Body of pancreas (tissue), 4 donors: ENCODE data around the gene PTPRN2. TPM values are rescaled to one million over a fixed set of nuclear protein-coding genes. Genes with fewer than 3 reads are reported as not detected.
"Not testable (repeated sequence)": the region's sequence is repeated elsewhere in the genome, so short reads cannot be mapped to it uniquely, and the experiment has no call there.

ENCODE experiments used
- ATAC-seq: fragments of 150-250 bp; one replicate; pipeline ENCODE4 v1.9.1; 2016
- DNase-seq, 4 donors: peaks; one replicate each; pipeline ENCODE4 v3.0.0-alpha.2; 2019
- H3K27ac ChIP-seq, 4 donors: fragments of 200-600 bp; sonication (generic); 1 replicate in 3 of 4; 2 replicates in 1 of 4; pipeline versions ENCODE4 v1.5.1 to v1.6.1; 2016 to 2019; ENCODE audit warnings: mild to moderate bottlenecking in 1 of 4, mixed read lengths in 1 of 4, moderate library complexity in 1 of 4
- H3K27me3 ChIP-seq, 2 donors: fragments of 200-600 bp; sonication (generic); one replicate each; pipeline ENCODE4 v1.6.0; 2016; ENCODE audit warnings: mild to moderate bottlenecking in 1 of 2
- H3K36me3 ChIP-seq, 2 donors: fragments of 200-600 bp; sonication (generic); replicated peaks in 1 of 2; 2 replicates each; pipeline ENCODE4 v1.5.1; 2016; ENCODE audit warnings: low read depth in 2 of 2; ENCODE audit not compliant: insufficient read depth in 1 of 2
- H3K4me1 ChIP-seq: fragments of 200-600 bp; sonication (generic); one replicate; pipeline ENCODE4 v1.6.0; 2016
- H3K4me3 ChIP-seq, 2 donors: fragments of 200-600 bp; sonication (generic); 1 replicate in 1 of 2; 2 replicates in 1 of 2; pipeline ENCODE4 v1.5.1; 2016 to 2019
- H3K9me3 ChIP-seq, 3 donors: fragments of 200-600 bp; sonication (generic); 1 replicate in 2 of 3; 2 replicates in 1 of 3; pipeline ENCODE4 v1.5.1; 2016
- CTCF ChIP-seq, 7 experiments: fragments of 450-650 bp in 4 of 7; fragments of 200-600 bp in 3 of 7; sonication (generic) in 3 of 7; IDR thresholded peaks; one replicate each; pipeline ENCODE4 v1.5.1; 2016 to 2019; ENCODE audit warnings: antibody characterized with exemption in 7 of 7
- POLR2A ChIP-seq, 3 donors: fragments of 450-650 bp; IDR thresholded peaks; one replicate each; pipeline ENCODE4 v1.6.1; 2016; ENCODE audit warnings: antibody characterized with exemption in 3 of 3, mild to moderate bottlenecking in 2 of 3
- WGBS, 2 donors: methylation state at CpG; one replicate each; pipeline ENCODE4 v1.1.5; 2017; 5-methylcytosine and 5-hydroxymethylcytosine counted together
- intact Hi-C: fragments of 100-400 bp; cut with DNase I; formaldehyde crosslinking; loops from one replicate; pipeline ENCODE4 v1.15.1; 2023
- total RNA-seq, 2 donors: library from RNA; depleted of rRNA; stranded (reverse); fragments of >200 nt; gene quantifications; one replicate each; pipeline ENCODE4 v1.1.0, GENCODE V29; 2016

The PTPRN2 gene
- total RNA-seq, 2 donors from 2014 or later: 31.6 to 76.1 TPM

GRCh38 chr7:158309868-158310763 lies 277.5 kb downstream of the PTPRN2 start:
- no peaks in the 10 kb centered on the region for H3K27me3 ChIP-seq
- peaks cover 0 to 8% (median 0%) of the 10 kb centered on the region in 3 donors for H3K9me3 ChIP-seq
- H3K27ac ChIP-seq: no peak overlapping the region
- no peak for ATAC-seq
- 84 to 88% methylated on average over 22 to 33 of the region's 33 CpGs for WGBS, 2 donors
- H3K4me3 ChIP-seq: no peak overlapping the region
- intact Hi-C loops: no loop called here
- TF ChIP-seq CTCF (IDR thresholded peaks at IDR 0.05) (no peak), POLR2A (IDR thresholded peaks at IDR 0.05) (no peak)
- no peak for DNase-seq
- H3K4me1 ChIP-seq: no peaks in the 10 kb centered on the region
- no peaks in the 10 kb centered on the region for H3K36me3 ChIP-seq

GRCh38 chr7:158308001-158308400 lies 279.6 kb downstream of the PTPRN2 start:
- H3K4me3 ChIP-seq: no peak overlapping the region
- no peak for DNase-seq
- H3K27ac ChIP-seq: no peak overlapping the region
- no peaks in the 10 kb centered on the region for H3K27me3 ChIP-seq
- H3K9me3 ChIP-seq: peaks cover 0 to 8% (median 0%) of the 10 kb centered on the region in 3 donors
- no peaks in the 10 kb centered on the region for H3K4me1 ChIP-seq
- no peaks in the 10 kb centered on the region for H3K36me3 ChIP-seq
- TF ChIP-seq CTCF (IDR thresholded peaks at IDR 0.05): no peak
- TF ChIP-seq POLR2A (IDR thresholded peaks at IDR 0.05): no peak
- ATAC-seq: no peak
- 79 to 87% methylated on average over 1 of the region's 1 CpG for WGBS, 2 donors
- intact Hi-C loops: no loop called here

- not testable (repeated sequence) for H3K36me3 ChIP-seq
Measured at GRCh38 chr7:158304072-158304471, 283.6 kb downstream of the PTPRN2 start.

GRCh38 chr7:158303121-158303520 lies 284.5 kb downstream of the PTPRN2 start:
- ATAC-seq (no peak), DNase-seq (no peak)
- no peaks in the 10 kb centered on the region for H3K27me3 ChIP-seq
- H3K4me1 ChIP-seq: no peaks in the 10 kb centered on the region
- peaks cover 0 to 8% (median 0%) of the 10 kb centered on the region in 3 donors for H3K9me3 ChIP-seq
- intact Hi-C loops: no loop called here
- no peak for TF ChIP-seq CTCF (IDR thresholded peaks at IDR 0.05)
- TF ChIP-seq POLR2A (IDR thresholded peaks at IDR 0.05): no peak
- no peak overlapping the region for H3K4me3 ChIP-seq
- WGBS, 2 donors: 79 to 80% methylated on average over 4 of the region's 4 CpGs
- H3K36me3 ChIP-seq: no peaks in the 10 kb centered on the region
- H3K27ac ChIP-seq: no peak overlapping the region

More at GRCh38 chr7:158304072-158304471, 283.6 kb downstream of the PTPRN2 start:
- H3K4me3 ChIP-seq, DNase-seq, H3K9me3 ChIP-seq, H3K4me1 ChIP-seq, intact Hi-C loops, ATAC-seq, H3K27ac ChIP-seq, H3K27me3 ChIP-seq: not testable (repeated sequence)
- 86 to 91% methylated on average over 6 of the region's 6 CpGs for WGBS, 2 donors

- Histone ChIP-seq H3K4me3 (no peak overlapping the region), H3K27ac (no peak overlapping the region), H3K4me1 (no peaks in the 10 kb centered on the region), H3K27me3 (no peaks in the 10 kb centered on the region), H3K36me3 (no peaks in the 10 kb centered on the region), H3K9me3 (peaks cover 0 to 1% (median 0%) of the 10 kb centered on the region in 3 donors)
- intact Hi-C loops: no loop called here
- WGBS, 2 donors: 78 to 84% methylated on average over 14 of the region's 14 CpGs
- DNase-seq (no peak), ATAC-seq (no peak)
- TF ChIP-seq POLR2A (IDR thresholded peaks at IDR 0.05) (no peak), CTCF (IDR thresholded peaks at IDR 0.05) (no peak)
Measured at GRCh38 chr7:158302274-158303070, 285.2 kb downstream of the PTPRN2 start.
